ENCODE measurements around the gene ARFGEF3. TPM values are rescaled to one million over a fixed set of nuclear protein-coding genes. Genes with fewer than 3 reads are reported as not detected.
"Not testable (repeated sequence)": the region's sequence is repeated elsewhere in the genome, so short reads cannot be mapped to it uniquely, and the experiment has no call there.

ARFGEF3 gene
- total RNA-seq, 2 experiments from 2014 or later: 0.50 to 0.55 TPM

DNA sequence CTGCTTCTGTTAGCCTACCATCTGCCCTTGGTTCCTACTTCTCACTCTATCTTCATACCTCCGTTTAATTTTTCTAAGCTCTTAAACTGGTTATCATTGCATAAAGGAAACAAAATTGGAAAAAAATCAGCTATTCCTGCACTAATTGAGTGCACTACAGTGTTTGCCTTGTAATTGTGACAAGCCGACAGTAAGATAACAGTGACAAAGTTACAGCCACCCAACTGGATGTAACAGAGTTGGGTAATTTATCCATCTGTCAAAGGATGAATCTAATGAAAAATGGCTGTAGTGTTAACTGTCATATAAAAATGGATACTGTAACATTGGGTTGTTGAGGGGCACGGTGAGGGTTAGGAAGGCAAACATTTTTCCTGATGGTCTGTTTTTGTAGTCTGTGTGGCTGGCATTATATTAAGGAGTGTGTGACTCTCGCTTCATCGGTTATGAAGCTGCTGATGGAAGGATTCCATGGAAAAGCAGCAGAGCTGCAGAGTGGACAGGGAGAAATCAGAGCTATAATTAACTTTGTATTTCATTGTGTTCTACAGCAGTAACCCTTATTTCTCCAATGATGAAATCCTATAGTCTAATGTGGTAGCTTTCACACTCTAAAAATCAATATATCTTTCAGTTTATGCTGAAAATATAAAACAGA, 43.8 kb downstream of the ARFGEF3 start:
- no peak for DNase-seq
- ChIA-PET POLR2A (no interaction called here), CTCF (no interaction called here)
- Mint-ChIP-seq H3K36me3 (ENCODE audit: low read depth) (no peaks in the 10 kb centered on the region), H3K4me3 (no peak overlapping the region), H3K9me3 (no peaks in the 10 kb centered on the region), H3K27ac (no peak overlapping the region), H3K4me1 (no peaks in the 10 kb centered on the region), H3K27me3 (peaks cover 28% of the 10 kb centered on the region)

DNA sequence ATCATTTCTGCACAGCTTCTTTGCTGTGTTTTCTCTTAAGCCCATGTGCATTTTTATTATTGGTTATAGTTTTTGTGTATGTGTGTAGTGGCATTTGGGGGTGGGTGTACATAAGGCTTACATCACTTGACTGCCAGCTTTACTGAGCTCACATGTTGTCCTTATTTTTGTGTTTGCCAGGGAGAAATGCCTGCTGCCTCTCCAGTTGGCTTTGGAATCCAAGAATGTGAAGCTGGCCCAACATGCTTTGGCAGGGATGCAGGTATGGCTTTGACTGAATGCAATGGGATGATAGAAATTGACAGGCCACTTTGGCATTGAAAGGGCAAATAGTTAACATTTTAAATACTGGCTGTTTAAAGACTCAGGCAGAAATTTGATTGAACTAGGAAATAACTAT, 45.1 kb downstream of the ARFGEF3 start:
- H3K4me3 Mint-ChIP-seq: no peak overlapping the region
- no peak for DNase-seq
- H3K27ac Mint-ChIP-seq: no peak overlapping the region
- no peaks in the 10 kb centered on the region for H3K36me3 Mint-ChIP-seq (ENCODE audit: low read depth)
- ChIA-PET POLR2A (no interaction called here), CTCF (no interaction called here)
- no peaks in the 10 kb centered on the region for H3K4me1 Mint-ChIP-seq
- peaks cover 28% of the 10 kb centered on the region for H3K27me3 Mint-ChIP-seq
- no peaks in the 10 kb centered on the region for H3K9me3 Mint-ChIP-seq

DNA sequence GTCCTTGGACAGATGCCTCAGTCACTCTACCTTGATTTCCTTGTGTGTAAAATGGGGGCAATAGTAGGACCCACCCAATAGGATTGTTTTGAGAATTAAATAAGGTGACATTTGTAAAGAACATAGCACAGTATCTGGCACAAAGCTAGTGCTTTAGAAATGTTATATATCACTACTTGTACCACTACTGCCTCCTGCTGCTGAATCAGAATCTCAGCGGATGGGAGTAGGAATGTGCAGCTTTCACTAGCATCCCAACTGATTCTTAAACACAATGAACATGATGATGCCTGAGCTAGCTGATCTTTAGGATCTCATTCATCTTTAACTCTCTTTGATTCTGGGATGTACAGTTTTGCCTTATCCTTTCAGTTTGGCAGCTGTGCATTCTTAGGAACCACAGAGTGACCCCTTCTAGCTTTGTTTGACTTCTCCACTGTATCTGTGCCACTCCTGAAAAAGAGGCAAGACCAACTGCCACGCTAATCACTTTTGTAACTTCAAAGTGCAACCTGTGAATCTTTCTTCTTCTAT, 49.4 kb downstream of the ARFGEF3 start:
- H3K4me3 Mint-ChIP-seq: no peak overlapping the region
- CTCF ChIA-PET: no interaction called here

DNA sequence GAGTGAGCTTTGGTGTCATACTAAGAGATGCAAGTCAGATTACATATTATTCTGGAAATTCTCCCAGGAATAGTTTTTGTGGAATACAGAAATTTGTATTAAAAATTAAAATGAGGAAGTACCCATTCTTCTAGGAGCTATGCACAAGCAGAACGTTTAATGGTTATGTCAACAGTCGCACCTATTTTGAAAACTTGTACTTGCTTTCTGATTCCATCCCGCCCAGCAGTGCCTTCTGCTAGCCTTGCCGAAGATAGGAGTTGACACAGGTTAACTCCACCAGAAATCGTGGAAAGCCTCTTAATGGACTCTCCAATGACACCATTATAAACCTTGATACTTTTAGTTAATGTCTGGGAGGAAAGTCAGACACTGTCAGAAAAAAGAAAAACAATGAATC, 49.9 kb downstream of the ARFGEF3 start:
- POLR2A ChIA-PET: no interaction called here
- Mint-ChIP-seq H3K9me3 (no peaks in the 10 kb centered on the region), H3K4me1 (no peaks in the 10 kb centered on the region), H3K27ac (no peak overlapping the region), H3K36me3 (ENCODE audit: low read depth) (no peaks in the 10 kb centered on the region), H3K4me3 (no peak overlapping the region), H3K27me3 (peaks cover 27% of the 10 kb centered on the region)
- no peak for DNase-seq
- CTCF ChIA-PET: no interaction called here

More for the DNA sequence above, 49.4 kb downstream of the ARFGEF3 start:
- POLR2A ChIA-PET: no interaction called here
- H3K4me1 Mint-ChIP-seq: no peaks in the 10 kb centered on the region
- H3K9me3 Mint-ChIP-seq: no peaks in the 10 kb centered on the region
- no peak overlapping the region for H3K27ac Mint-ChIP-seq
- peaks cover 26% of the 10 kb centered on the region for H3K27me3 Mint-ChIP-seq
- no peaks in the 10 kb centered on the region for H3K36me3 Mint-ChIP-seq (ENCODE audit: low read depth)
- DNase-seq: no peak

DNA sequence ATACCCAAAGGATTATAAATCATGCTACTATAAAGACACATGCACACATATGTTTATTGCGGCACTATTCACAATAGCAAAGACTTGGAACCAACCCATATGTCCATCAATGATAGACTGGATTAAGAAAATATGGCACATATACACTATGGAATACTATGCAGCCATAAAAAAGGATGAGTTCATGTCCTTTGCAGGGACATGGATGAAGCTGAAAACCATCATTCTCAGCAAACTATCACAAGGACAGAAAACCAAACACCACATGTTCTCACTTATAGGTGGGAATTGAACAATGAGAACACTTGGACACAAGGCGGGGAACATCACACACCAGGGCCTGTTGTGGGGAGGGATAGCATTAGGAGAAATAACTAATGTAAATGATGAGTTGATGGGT, 50.8 kb downstream of the ARFGEF3 start:
- H3K4me1 Mint-ChIP-seq; DNase-seq; H3K9me3 Mint-ChIP-seq; POLR2A ChIA-PET; H3K36me3 Mint-ChIP-seq (ENCODE audit: low read depth); H3K4me3 Mint-ChIP-seq; H3K27ac Mint-ChIP-seq: not testable (repeated sequence)
- peaks cover 23% of the 10 kb centered on the region for H3K27me3 Mint-ChIP-seq
- CTCF ChIA-PET: interaction anchor here (0.7 kb wide), 1 partner anchor 554 kb away, joined by 4 read pairs; no protein-coding TSS in a partner anchor

DNA sequence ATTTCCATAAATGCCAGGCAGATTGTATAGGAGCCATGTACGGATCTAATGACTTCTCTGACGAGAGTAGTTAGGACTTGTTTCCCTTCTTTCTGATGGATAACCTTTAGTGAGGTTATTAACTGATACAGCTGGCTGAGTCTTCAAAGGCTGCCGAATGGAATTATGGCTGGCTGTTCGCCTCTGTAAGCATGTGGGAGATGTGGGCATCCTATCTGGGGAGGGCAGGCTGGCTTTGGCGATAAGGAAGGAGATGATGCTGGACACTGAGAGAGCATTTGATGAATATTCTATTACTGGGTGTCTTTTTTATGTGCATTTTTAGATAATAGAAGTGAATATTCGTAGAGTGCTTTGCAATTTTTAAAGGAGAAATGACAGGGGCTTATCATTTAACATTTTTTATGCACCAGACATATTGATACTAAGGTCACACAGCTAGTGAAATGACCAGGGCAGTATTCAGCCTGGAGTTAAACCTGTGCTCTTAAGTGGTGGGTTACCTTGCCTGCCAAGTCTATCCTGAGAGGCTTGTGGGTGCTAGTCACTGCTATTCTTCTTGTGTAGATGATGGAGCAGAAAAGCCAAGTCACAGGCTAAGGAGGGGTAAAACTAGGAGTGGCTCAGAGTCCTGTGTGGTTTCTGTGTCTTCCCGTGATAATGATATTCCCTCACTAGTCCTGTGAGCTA, 53.5 kb downstream of the ARFGEF3 start:
- H3K9me3 Mint-ChIP-seq: no peaks in the 10 kb centered on the region
- ChIA-PET POLR2A (no interaction called here), CTCF (interaction anchor here (0.7 kb wide), 1 partner anchor 22 kb away, joined by 3 read pairs; no protein-coding TSS in a partner anchor)
- no peak for DNase-seq
- H3K27ac Mint-ChIP-seq: no peak overlapping the region
- no peaks in the 10 kb centered on the region for H3K4me1 Mint-ChIP-seq
- no peak overlapping the region for H3K4me3 Mint-ChIP-seq
- peaks cover 26% of the 10 kb centered on the region for H3K27me3 Mint-ChIP-seq
- H3K36me3 Mint-ChIP-seq (ENCODE audit: low read depth): no peaks in the 10 kb centered on the region

DNA sequence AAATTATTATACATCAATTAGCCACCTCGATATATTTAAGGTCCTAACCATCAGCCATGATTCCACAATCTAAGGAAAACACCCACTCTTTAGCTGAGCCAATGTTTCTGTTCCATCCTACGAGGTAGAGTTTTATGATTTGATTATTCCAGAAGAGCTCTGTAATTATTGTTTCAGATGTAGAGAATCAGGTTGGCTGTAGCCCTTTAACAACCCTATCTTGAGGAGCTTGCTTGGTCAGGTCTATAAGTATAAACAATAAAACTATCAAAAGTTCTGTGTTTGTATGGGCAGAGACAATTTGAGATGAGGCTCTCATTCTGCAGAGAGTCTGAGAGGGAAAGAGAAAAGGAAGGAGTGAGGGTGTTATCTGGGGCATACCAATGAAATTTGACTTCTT, 56.7 kb downstream of the ARFGEF3 start, which contains the start of gene PBOV1:
Gene PBOV1, minus strand, starts transcription at position 43 of the 400 bp plus-strand sequence. CDS start 96 bp downstream, outside the sequence.
- no peak within 1 kb of the TSS for H3K4me3 Mint-ChIP-seq
- CTCF ChIA-PET: no interaction called here
- H3K4me1 Mint-ChIP-seq: no peaks in the 10 kb centered on the region
- H3K27me3 Mint-ChIP-seq: peaks cover 43% of the 10 kb centered on the region
- POLR2A ChIA-PET: no interaction called here
- no peaks in the 10 kb centered on the region for H3K36me3 Mint-ChIP-seq (ENCODE audit: low read depth)
- no peak for DNase-seq
- H3K9me3 Mint-ChIP-seq: no peaks in the 10 kb centered on the region
- H3K27ac Mint-ChIP-seq: no peak within 1 kb of the TSS

DNA sequence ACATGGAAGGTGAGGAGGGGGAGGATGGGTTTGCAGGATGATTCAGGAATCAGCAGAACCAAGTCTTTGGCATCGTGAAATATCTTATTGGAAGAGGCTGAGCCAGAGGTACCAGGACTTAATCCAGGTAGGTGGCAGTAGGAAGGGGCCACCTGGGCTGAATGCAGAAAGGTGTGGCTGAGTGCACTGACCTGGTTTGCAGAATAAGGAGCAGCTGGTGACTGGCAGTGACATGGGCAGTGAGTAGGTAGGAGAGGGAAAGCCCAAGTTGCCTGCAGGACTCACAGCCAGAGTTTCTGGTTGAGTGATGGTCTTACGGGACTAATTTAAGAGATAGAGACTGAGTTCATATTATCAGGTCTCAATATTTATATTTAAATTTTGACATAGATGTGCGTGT, 57.7 kb downstream of the ARFGEF3 start:
- H3K9me3 Mint-ChIP-seq: no peaks in the 10 kb centered on the region
- no peak overlapping the region for H3K27ac Mint-ChIP-seq
- H3K4me3 Mint-ChIP-seq: no peak overlapping the region
- H3K4me1 Mint-ChIP-seq: no peaks in the 10 kb centered on the region
- DNase-seq: no peak
- CTCF ChIA-PET: no interaction called here
- peaks cover 47% of the 10 kb centered on the region for H3K27me3 Mint-ChIP-seq
- no peaks in the 10 kb centered on the region for H3K36me3 Mint-ChIP-seq (ENCODE audit: low read depth)
- POLR2A ChIA-PET: no interaction called here

DNA sequence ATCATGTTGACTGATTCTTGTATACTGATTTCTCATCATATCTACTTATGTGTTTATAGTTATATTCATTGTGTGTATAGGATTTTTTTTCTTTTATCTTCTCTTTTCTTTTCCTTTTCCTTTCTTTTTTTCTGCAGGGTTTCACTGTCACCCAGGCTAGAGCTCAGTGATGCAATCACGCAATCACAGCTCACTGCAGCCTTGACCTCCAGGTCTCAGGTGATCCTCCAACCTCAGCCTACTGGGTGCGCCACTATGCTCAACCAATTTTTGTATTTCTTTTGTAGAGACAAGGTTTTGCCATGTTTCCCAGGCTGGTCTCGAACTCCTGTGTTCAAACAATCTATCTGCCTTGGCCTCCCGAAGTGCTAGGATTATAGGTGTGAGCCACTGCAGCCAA, 58.2 kb downstream of the ARFGEF3 start:
- Mint-ChIP-seq H3K4me1 (no peaks in the 10 kb centered on the region), H3K27ac (no peak overlapping the region), H3K36me3 (ENCODE audit: low read depth) (no peaks in the 10 kb centered on the region), H3K27me3 (peaks cover 48% of the 10 kb centered on the region), H3K4me3 (no peak overlapping the region), H3K9me3 (no peaks in the 10 kb centered on the region)
- CTCF ChIA-PET: no interaction called here
- POLR2A ChIA-PET: no interaction called here
- DNase-seq: no peak

DNA sequence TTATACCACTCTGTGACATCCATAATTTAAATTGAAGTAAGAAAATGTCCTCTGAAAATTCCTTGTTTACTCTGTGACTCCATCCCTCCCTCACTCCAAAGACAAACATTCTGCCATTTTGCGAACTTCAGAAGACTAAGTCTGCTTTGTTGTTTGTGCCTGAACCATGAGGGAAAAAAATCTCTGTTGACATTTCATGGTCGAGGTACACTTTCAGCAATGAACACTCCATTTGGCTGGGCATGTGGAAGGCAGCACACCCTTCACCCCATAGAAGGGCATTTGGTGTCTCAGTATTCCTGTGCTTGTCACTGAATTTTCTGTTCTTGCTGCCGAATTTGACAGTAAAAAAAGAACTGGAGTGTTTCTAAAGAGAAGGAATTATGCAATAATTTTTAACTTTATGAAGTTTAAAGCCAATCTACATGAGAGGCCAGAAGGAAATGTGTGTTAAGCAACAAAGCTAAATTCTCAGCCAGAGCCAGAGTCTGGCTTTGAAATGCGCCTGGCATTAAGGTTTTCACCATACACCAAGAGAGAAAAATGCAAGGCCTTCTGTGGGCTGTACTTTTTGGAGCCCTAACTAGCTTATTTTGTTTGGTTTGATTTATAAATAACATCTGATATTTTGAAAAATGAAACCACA, 61.3 kb downstream of the ARFGEF3 start:
- no peaks in the 10 kb centered on the region for H3K4me1 Mint-ChIP-seq
- H3K27me3 Mint-ChIP-seq: peaks cover 36% of the 10 kb centered on the region
- no peak overlapping the region for H3K4me3 Mint-ChIP-seq
- no peak overlapping the region for H3K27ac Mint-ChIP-seq
- H3K36me3 Mint-ChIP-seq (ENCODE audit: low read depth): no peaks in the 10 kb centered on the region
- no peaks in the 10 kb centered on the region for H3K9me3 Mint-ChIP-seq
- POLR2A ChIA-PET: no interaction called here
- DNase-seq: no peak
- CTCF ChIA-PET: no interaction called here

DNA sequence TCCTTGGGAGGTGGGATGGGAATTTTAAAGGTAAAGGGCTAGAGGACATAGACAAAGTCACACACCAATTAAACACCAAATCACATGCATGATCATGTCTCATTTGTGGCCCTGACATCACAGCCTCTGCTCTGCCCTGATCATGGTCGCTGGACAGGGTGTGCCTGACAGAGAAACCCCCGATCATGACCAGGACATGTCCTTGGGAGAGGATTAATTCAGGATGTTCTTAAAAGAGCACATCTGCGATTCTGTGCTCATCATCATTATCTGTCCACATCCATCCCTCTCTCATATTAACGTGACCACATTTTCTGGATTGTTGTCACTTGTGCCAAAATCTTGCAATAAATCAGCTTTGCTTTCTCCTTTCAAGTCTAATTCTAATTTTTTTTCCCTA, 64.2 kb downstream of the ARFGEF3 start:
- ChIA-PET POLR2A (no interaction called here), CTCF (no interaction called here)
- Mint-ChIP-seq H3K27me3 (peaks cover 32% of the 10 kb centered on the region), H3K36me3 (ENCODE audit: low read depth) (no peaks in the 10 kb centered on the region), H3K4me3 (no peak overlapping the region), H3K27ac (no peak overlapping the region), H3K4me1 (no peaks in the 10 kb centered on the region), H3K9me3 (no peaks in the 10 kb centered on the region)
- DNase-seq: no peak

DNA sequence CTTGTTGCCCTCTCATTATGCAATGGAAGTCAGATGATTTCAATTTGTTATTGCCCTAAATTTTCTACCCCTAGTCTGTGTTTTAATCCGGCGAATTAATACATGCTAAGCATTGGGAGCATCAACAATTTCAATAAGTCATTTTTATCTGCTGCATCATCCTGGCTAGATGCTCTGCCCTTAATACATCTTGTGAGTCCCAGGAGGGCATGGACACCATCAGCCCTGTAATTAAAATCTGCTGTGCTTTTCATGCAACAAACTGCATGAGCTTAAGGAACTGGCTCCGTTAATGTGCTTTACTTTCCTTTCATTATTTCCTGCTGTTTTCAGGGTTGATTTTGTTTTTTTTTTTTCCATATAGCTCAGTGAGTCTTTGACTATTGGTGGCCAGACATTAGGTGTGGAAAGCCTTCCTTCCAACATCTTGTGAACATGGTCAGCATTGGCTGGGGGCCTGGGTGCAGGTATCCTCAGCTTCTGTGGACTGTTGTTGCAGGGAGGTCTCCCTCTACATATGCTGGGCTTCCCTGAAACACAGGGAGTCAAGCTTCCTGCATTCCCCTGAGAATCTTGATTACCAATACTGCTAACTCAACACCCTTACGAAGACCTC, 65.1 kb downstream of the ARFGEF3 start:
- H3K36me3 Mint-ChIP-seq (ENCODE audit: low read depth): no peaks in the 10 kb centered on the region
- H3K4me1 Mint-ChIP-seq: no peaks in the 10 kb centered on the region
- CTCF ChIA-PET: no interaction called here

DNA sequence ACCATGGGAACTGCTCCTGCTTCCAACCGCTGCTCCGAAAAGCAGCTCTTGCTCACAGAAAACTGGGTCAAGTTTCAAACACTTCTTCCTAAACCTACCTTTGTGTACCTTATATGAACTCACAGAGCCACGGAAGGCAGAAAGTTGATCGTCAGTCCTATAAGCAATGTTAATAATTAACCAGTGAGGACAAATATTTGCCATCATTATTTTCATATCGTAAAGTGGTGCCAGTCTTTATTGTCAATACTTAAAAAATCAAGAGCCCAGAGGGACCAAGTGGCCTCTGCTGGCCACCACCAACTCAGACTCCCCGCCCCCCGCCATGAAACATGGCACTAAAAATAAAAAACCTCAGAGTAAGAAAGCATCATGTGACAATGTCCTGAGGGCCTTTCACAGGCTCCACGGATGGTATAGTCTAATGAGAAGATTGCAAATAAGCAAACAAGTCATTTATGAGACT, 65.6 kb downstream of the ARFGEF3 start:
- Mint-ChIP-seq H3K27me3 (peaks cover 28% of the 10 kb centered on the region), H3K4me3 (no peak overlapping the region), H3K4me1 (no peaks in the 10 kb centered on the region), H3K9me3 (no peaks in the 10 kb centered on the region), H3K36me3 (ENCODE audit: low read depth) (no peaks in the 10 kb centered on the region), H3K27ac (no peak overlapping the region)
- POLR2A ChIA-PET: no interaction called here
- CTCF ChIA-PET: no interaction called here
- no peak for DNase-seq

More for the DNA sequence above, 65.1 kb downstream of the ARFGEF3 start:
- no peaks in the 10 kb centered on the region for H3K9me3 Mint-ChIP-seq
- H3K27ac Mint-ChIP-seq: no peak overlapping the region
- no peak overlapping the region for H3K4me3 Mint-ChIP-seq
- no peak for DNase-seq
- POLR2A ChIA-PET: no interaction called here
- peaks cover 33% of the 10 kb centered on the region for H3K27me3 Mint-ChIP-seq

Measured in activated CD4-positive, alpha-beta memory T cell treated with anti-CD3 and anti-CD28 coated beads, Interleukin-2, amount 10 ng/mL, durations not matched to agents 7 days and 5 days (primary cell).